ENCODE data around the gene NFIX.
"Not testable (repeated sequence)": the region's sequence is repeated elsewhere in the genome, so short reads cannot be mapped to it uniquely, and the experiment has no call there.

Gene NFIX

DNA sequence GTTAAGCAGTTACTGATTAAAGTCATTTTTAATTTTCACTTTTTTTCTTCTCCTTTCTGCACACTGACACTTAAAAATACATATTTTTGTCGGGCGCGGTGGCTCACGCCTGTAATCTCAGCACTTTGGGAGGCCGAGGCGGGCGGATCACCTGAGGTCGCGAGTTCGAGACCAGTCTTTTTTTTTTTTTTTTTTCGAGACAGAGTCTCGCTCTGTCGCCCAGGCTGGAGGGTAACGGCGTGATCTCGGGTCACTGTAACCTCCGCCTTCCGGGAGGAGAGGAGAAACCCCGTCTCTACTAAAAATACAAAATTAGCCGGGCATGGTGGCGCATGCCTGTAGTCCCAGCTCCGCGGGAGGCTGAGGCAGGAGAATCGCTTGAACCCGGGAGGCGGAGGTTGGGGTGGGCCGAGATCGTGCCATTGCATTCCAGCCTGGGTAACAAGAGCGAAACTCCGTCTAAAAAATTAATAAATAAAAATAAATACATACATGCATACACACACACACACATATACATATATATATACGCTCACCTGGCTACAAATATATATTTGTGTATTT, 37.8 kb upstream of the NFIX start:
- DNase-seq, result not testable (repeated sequence)

- no peak for DNase-seq
Observed at GRCh38 chr19:12959481-12959880, 35.8 kb upstream of the NFIX start.

DNA sequence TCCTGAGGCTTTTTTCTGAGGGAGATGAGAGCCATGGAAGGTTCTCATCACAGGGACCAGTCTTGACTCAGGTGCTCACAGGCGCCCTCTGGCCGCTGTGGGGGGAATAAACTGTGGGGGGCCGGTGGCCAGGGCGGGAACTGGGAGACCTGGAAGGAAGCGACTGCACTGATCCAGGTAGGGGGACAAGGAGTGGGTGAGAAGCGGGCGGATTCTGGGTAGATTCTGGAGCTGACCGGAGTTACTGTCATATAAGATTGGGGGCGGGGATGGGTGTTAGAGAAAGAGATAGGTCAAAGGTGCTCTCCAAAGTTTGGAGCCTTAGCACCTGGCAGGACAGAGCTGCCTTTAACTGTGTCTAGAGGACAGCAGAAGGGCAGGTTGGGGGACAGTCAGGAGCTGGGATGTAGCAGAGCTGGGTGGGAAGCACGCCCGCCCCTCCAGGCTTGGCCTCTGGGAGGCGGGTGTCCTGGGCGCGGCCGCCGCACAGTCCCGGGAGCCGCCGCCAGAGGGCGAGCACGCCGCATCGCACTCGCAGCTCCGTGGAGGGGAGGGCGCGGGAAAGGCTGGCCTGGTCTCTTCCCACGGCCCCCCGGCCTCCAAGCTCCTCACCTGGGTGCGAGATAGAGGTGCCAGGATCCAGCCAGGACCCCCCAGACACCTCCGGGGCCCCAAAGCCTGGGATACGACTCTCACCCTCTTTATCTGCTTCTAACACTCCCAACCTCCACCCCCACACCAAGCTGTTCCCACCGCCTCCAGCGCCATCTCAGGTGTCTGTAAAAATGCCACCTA, 30.1 kb upstream of the NFIX start:
- DNase-seq, result peak in 49 of 51 donors; percentile 11 to 86 (median 61)

DNA sequence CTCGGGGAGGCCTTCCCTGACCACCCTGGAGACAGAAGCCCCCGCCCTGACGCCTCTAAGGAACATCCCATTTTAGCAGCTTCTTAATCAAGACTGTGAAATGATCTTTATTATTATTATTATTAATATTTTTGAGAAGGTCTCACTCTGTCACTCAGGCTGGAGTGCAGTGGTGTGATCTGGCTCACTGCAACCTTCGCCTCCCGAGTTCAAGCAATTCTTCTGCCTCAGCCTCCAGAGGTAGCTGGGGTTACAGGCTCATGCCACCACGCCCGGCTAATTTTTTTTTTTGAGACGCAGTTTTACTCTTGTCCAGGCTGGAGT, 29.5 kb upstream of the NFIX start:
- DNase-seq, result no peak

GRCh38 chr19:12967907-12968306, 27.4 kb upstream of the NFIX start:
- DNase-seq, result no peak

- DNase-seq, result peak in 34 of 51 donors; percentile 5 to 78 (median 56)
Observed at GRCh38 chr19:12969292-12969988, 25.8 kb upstream of the NFIX start, which contains the start of gene DAND5. DAND5 (plus strand) TSS chr19:12969576; CDS start chr19:12969661, 85 bp downstream.

DNA sequence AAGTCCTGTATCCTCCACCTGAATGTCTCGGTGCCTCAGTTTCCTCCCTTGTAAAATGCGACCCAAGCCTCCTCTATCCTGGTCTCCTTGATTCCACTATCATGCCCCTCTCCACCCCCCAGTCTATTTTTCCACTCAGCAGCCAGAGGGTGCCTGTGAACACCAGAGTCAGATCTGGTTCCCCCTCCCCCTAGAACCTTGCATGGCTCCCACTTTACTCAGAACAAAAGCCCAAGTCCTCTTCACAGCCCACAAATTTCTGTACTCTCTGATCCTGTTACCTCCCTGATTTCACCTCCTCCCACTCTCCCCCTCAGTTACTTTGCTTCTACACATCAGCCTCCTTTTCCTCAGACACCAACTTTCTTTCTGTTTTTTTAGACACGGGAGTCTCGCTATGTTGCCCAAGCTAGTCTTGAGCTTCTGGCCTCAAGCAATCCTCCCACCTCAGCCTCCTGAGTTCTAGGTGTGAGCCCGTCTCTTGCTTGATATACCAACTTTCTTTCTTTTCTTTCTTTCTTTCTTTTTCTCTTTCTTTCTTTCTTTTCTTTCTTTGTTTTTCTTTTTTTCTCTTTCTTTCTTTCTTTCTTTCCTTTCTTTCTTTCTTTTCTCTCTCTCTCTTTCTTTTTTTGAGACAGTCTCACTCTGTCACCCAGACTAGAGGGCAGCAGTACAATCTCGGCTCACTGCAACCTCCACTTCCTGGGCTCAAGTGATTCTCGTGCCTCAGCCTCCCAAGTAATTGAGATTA, 25.0 kb upstream of the NFIX start:
- DNase-seq, result no peak

GRCh38 chr19:12973236-12973635, 22.0 kb upstream of the NFIX start:
- no peak for DNase-seq

GRCh38 chr19:12974301-12975220, 20.7 kb upstream of the NFIX start:
- DNase-seq, result no peak

DNA sequence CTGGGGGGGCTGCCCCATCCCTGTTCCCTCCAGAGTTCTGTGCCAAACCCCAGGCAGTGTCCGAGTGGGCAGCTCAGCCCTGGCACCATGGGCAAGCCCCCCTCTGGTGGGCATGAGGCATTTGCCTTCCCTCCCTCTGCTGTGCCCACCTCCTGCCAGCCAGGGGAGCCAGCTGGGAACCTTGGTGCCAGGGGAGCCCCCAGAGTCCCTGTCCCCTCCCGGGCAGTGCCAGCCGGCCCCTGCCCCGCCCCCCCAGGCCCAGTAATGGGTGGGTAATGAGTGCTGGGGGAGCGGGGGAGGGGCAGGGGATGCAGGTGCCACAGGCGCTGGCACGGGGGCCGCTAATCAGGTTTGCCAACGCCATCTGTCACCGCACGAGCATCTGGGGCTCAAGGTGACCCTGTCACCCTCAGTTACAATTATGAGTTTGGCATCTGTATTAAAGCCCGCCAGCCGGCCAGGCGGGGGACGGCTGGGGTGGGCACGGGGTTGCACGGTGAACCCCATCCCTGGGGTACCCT, 20.0 kb upstream of the NFIX start:
- no peak for DNase-seq

DNA sequence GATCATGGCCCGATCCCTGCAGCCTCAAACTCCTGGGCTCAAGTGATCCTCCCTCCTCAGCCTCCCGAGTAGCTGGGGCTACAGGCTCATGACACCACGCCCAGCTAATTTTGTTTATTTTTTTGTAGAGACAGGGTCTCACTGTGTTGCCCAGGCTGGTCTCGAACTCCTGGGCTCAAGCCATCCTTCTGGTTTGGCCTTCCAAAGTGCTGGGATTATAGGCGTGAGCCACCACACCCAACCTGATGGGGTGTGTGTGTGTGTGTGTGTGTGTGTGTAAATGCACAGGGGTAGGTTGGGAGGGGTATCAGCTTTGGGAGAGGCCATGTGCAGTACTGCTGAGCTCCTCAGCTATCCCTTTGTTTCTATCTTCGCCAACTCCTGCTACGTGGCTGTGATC, 19.2 kb upstream of the NFIX start:
- DNase-seq, result not testable (repeated sequence)

- no peak for DNase-seq
Observed at GRCh38 chr19:12979974-12980373, 15.3 kb upstream of the NFIX start.

DNA sequence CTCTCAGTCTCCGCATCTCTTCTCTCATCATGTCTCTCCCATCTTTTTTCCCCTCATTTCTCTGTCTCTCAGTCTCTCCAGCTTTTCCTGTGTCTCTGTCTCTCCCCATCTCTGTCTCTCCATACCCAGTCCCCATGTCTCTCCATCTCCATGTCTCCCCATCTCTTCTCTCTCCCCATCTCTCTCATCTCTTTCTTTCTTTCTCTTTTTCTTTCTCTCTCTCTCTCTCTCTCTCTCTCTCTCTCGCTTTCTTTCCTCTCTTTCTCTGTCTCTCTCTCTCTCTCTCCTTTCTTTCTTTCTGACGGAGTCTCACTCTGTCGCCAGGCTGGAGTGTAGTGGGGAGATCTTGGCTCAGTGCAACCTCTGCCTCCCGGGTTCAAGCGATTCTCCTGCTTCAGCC, 12.6 kb upstream of the NFIX start:
- DNase-seq, result no peak

DNA sequence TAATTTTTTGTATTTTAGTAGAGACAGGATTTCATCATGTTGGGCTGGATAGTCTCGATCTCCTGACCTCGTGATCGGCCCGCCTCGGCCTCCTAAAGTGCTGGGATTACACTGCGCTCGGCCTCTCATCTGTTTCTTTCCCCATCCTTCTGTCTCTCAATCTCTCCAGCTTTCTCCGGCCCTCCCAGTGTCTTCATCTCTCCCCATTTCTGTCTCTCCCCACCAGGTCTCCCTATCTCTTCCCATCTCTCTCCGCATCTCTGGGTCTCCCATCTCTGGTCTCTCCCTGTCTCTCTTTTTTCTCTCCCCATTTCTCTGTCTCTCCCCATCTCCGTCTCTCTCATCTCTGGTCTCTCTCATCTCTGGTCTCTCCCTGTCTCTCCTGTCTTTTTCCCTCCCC, 12.2 kb upstream of the NFIX start:
- DNase-seq, result no peak

- DNase-seq, result peak in 48 of 51 donors; percentile 34 to 94 (median 76)
Observed at GRCh38 chr19:12983542-12984142, 11.6 kb upstream of the NFIX start.

GRCh38 chr19:12984143-12984627, 11.1 kb upstream of the NFIX start:
- DNase-seq, result no peak

DNA sequence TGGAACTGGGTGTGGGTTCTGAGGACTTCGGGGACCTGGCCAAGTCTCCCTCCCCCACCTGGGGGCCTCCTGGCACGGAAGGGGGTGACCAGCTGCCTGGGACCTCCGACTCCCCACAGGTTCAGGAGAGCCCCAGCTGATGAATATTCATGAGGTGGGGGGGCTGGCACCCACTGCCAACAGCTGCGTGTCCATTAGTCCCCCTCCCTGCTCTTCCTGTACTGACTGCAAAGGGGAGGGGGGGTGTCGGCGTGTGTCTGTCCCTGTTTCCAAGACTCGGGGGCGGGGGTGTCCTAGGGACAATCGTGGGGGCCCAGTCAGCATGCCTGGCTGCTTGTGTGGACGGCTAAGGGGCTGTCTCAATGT, 10.6 kb upstream of the NFIX start:
- DNase-seq, result peak in 23 of 51 donors; percentile 9 to 85 (median 41)

DNA sequence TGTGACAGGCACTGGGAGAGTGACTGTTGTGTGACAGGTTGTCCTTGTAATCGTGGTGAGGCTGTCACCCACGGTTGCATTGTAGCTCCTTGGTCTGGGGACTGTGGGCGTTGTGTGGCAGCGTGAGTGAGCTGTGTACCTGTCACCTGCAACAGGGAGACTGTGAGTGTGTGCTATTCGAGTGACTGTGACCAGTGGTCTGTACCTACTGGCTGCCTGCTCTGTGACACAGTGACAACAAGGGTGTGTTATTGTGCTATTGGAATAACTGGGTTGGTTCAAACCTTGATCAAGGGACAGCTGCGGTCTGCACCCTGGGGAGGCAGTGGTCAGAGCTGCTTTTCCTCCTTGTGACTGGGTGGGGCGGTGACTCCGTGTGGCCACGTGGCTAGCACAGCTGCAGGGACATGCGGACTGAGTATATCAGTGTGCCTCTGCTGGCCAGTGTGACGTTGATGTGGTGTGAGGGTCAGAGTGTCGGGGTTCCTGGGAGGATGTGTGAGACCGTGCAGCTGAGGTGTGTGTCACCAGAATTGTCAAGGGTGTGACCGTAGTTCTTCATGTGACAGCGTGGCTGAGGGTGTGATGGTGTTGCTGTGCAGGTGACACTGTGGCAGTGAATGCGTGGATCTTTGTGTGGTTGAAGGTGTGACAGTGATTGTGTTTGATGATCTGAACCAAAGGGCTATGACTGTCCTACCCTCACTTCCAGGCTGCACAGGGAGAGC, 10.1 kb upstream of the NFIX start:
- peak in 45 of 51 donors; percentile 18 to 91 (median 79) for DNase-seq

GRCh38 chr19:12986726-12987125, 8.5 kb upstream of the NFIX start:
- DNase-seq, result no peak
